NCI-H2107 (cell line): ENCODE results near the gene HOXA1.

ENCODE experiments used
- DNase-seq: peaks from one replicate; lab custom pipeline; 2025; lab: John Stamatoyannopoulos, UW

The HOXA1 gene

DNA sequence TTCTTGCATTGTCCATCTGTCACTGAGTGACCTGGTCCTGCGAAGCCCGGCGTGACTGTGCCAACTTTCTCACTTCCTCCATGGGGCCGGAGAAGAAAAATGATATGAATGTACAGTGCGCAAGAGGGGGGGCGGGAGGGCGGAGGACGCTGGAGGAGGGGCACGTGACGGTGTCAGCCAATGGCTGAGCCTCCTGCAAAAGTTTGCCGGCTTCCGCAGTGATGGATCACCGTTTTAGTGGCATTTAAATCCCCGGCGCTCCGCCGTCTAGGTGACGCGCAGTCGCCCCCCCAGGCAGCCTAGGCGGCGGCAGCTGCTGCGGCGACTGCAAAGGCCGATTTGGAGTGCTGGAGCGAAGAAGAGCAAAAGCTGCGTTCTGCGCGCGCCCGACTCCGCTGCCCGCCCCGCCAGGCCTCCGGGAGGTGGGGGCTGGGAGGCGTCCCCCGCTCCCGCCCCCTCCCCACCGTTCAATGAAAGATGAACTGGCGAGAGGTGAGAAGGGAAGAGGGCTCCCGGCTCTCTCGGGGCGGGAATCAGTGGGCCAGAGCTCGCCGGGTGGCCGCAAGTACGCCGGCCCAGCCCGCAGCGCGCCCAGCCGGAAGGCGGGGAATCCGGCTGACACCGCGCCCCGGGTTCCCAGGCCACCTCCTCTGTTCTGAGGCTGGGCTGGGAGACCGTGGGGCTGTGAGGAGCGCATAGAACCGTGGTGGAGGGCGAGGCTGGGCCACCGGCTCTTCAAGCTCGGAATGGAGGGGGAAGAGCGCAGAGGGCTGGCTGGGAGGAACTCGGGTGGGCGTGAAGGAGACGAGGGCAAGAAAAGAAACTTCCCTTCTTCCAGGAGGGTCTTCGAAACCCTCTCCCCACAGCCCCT lies at the start of gene HOXA1:
Gene HOXA1 (minus strand): TSS at position 104 of the 871 bp plus-strand sequence. CDS start 88 bp downstream, at position 16.
- peak; percentile 52 for DNase-seq

DNA sequence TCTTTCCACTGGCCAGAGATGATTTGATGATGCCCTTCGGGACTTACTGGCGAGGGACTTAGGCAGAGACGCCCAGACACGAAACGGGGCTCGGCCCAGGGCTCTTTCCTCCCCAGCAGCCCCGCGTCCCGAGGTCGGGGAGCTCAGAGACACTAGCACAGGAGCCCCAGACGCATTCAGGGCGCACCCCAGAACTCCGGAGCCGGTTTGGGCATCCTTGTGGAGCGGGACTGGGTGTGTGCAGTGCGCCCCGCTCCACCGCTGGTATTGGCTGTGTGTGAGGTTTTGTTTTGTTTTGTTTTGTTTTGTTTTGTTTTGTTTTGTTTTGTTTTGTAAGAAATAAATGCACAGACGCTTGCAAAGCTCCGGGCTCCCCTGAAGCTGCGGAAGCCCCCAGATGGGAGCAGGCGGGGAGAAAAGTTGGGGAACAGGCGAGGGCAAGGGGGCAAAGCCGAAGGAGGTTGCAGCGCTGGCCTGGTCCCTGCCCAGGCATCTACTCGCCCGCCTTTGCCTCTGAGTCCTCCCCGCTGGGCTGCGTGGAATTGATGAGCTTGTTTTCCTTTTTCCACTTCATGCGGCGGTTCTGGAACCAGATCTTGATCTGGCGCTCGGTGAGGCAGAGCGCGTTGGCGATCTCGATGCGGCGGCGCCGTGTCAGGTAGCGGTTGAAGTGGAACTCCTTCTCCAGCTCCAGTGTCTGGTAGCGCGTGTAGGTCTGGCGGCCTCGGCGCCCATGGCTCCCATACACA lies 49.5 kb upstream of the HOXA1 start:
- no peak for DNase-seq

DNA sequence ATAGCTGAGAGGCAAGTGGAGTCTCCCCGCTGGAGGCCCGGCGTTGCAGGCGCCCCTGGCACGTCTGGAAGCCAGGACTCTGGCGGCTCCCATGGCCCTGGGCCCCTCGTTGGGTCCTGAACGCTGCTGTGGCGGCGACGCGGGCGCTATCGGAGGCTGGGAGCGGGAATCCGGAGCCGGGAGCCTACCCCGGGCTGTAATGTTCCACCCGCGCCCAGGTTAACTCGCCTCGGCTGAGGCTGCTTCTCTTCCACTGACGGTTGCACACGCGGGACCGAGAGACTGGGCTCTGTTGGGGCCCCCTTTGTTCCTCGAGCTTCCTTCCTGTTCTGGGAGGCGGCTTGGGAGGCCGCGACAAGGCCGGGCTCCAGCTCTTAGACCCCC lies 49.0 kb upstream of the HOXA1 start:
- DNase-seq: no peak

DNA sequence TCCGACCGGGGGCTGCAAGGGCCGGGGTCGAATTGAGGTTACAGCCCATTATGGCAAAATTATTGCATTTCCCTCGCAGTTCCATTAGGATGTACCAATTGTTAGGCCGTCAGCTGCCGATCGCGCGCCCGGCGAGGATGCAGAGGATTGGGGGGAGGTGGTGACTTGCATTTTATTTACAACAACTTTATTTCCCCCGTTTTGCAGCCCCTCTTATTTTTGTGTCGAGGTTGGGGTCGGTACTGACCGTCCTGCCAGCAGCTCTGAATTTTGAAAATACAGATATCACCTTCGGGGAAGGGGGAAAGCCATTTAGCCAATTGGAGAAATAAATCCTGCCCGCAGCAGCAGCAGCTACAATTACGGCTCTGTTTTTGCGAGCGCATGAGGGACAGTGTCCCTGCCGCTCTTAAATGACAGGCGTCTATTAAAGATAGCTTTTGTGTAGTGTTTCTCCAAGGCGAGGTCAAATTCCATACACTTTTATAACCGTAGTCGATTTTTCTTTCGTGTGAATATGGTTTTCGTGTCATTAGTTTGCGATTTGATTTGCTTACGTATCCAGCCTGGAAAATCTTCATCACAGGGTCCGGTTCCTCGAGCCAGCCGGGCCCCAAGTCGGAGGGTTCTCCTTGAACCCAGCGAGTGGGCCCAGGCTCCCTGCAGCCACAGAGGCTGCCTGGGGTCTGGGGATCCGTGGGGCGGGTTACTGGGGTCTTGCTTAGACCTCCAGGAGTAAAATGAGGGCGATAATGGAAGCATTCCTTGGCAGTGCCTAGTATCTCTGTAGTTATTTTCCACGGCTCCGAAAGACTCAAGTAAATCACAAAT lies 48.4 kb upstream of the HOXA1 start:
- no peak for DNase-seq

GRCh38 chr7:27143023-27143949 lies 47.5 kb upstream of the HOXA1 start, which contains the start of gene HOXA5:
Gene HOXA5, minus strand, starts transcription at chr7:27143681. Its CDS starts 74 bp downstream, at chr7:27143607.
- DNase-seq: no peak

DNA sequence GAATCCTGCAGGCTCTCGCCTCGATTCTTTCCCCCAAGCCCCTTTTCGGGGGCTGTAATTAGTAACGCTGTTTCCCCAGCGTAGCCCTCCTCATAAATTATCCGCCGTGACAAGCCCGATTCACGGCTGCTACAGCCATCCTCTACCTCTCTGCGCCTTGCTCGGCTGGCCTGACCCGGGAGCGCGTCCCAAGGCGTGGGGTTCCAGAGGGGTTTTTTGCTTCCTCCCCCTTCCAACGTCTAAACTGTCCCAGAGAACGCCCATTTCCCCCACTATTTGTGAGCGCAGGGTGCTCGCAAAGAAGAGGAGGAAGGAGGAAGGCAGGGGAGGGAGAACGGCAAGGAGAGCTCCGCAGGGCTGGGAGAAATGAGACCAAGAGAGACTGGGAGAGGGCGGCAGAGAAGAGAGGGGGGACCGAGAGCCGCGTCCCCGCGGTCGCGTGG lies 46.8 kb upstream of the HOXA1 start:
- DNase-seq: no peak

DNA sequence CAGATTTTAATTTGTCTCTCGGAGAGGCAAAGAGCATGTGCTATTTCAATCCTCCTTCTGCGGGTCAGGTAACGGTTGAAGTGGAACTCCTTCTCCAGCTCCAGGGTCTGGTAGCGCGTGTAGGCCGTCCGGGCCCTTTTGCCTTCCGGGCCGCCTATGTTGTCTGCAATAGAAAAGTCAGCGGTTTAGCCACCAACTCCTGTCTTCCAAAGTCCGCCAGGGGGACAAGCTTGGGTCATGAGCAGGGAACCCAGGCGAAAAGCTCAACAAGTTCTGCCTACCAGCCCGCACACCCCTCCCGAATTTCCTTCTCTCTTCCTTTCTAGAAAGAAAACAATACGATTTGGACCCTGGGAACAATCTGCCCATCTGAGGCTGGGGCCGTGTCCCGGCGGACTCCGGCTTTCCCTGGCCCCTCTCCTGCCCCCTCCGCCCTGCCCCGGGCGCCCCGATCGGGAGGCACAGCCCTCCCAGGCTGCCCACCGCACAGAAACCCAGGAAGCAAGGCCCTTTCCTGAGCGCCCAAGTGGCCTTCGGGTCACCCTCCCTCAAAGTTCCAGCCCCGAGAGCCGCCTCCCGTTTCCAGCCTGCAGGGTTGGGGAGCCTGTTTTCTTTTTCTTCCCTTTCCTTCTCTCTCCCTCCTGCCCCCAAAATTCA lies 46.3 kb upstream of the HOXA1 start:
- DNase-seq: no peak

GRCh38 chr7:27141137-27141922 lies 45.5 kb upstream of the HOXA1 start:
- DNase-seq: no peak

GRCh38 chr7:27140126-27140857 lies 44.5 kb upstream of the HOXA1 start:
- no peak for DNase-seq

GRCh38 chr7:27139334-27140125 lies 43.7 kb upstream of the HOXA1 start:
- DNase-seq: no peak

- DNase-seq: no peak
Measured at GRCh38 chr7:27138985-27139333, 43.2 kb upstream of the HOXA1 start.

DNA sequence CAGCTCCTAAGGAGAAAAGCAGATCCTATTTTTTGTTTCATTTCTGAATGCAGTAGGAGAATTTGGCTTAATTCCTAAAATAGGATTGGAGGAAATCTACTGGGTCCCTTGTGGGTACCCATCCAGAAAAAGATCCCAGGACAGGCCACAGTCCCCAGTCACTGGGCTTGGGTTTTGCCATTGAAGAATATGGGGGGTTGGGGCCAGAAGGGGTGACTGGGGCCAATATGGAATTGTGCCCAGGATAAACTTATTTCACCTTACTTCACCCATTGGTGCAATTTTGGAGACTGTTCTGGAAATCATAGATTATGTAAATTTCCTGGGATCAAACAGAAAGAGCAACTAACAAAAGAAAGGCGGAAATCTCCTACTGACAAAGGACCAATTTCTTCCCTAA lies 42.7 kb upstream of the HOXA1 start:
- DNase-seq: no peak

DNA sequence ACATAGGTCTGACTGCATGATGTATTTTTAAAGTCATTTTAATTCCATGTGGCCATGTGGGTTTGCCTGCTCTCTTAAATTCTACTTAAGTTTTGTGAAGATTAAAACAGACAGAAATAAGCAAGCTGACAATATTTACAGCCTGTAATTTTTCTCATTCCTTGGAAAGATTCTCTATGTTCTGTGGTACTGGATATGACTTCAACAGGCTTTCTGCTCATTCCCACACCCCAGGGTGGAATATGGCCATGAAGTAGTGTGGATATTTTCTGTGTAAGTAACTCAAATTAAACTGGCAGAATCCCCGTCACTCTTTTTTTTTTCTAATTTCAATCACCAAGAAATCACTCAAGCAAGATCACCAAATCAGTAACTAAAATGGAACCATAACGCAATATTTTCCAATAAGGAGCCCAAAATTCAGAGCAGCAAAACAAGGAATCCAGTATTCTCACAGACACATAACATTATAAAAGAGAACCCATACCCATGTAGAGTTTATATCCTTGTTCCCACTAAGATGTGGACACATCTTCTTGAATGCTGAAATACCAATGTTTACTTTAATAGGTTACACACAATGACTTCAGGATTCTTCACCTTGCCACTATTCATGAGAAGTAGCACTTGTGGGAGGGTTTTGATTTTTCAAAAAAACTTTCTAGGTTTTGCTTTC lies 42.0 kb upstream of the HOXA1 start:
- no peak for DNase-seq

GRCh38 chr7:27134392-27134791 lies 38.6 kb upstream of the HOXA1 start:
- no peak for DNase-seq

DNA sequence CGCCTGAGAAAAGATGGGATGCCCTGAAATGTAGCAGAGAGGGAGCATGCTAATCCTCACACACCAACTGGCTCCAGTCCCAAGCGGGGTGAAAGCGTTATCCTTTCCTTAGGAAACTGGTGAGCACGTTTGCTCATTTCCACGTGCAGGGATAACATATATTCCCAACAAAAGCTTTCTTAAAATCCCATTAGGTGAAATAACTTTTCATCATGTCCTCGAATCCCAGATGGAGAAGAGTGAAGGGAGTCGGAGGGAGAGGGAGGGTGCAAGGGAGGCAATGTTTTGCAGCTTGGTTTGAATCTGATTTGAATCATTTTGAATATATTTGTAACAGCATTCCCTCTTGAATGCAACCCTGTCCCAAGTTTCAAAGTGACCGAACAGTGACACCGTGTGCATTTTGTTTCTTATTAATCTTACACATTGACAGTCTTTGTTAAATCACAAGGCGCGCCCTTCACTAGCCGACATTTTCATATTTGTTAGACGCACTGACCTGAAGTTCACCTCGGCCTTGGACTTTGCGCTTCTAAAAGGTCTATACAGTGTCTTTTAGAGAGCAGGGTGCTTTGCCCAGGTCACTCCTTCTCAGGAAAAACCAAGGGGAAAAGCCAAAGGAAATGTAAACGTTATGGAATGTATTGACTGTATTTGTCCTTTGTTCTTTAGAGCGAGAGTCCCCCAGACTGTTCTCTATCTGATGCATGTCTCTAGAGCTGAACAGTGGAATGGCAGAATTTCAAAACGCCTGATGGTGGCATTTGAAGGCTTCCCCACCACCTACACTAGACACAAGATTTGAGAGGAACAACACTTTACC lies 37.8 kb upstream of the HOXA1 start:
- no peak for DNase-seq

DNA sequence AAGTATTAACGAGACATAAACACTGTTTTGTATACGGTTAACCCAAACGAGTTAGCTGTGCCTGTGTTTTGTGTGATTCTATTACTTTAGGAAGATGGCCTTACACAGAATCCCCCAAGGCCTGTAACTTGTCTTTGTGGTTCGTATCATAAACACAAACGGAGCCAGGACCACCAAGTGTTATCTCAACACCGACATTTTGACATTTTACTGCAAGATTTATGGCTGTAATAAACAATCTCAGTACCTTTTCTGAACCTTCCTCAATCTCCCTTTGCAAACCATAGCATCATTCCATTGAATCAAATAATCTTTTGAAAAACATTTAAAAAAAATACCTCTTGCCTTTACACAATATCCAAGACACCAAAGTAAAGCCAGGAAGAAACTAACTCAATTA lies 37.2 kb upstream of the HOXA1 start:
- DNase-seq: no peak

GRCh38 chr7:27132214-27132613 lies 36.4 kb upstream of the HOXA1 start:
- DNase-seq: no peak
